ENCODE results near the gene SPIRE1.

DNA sequence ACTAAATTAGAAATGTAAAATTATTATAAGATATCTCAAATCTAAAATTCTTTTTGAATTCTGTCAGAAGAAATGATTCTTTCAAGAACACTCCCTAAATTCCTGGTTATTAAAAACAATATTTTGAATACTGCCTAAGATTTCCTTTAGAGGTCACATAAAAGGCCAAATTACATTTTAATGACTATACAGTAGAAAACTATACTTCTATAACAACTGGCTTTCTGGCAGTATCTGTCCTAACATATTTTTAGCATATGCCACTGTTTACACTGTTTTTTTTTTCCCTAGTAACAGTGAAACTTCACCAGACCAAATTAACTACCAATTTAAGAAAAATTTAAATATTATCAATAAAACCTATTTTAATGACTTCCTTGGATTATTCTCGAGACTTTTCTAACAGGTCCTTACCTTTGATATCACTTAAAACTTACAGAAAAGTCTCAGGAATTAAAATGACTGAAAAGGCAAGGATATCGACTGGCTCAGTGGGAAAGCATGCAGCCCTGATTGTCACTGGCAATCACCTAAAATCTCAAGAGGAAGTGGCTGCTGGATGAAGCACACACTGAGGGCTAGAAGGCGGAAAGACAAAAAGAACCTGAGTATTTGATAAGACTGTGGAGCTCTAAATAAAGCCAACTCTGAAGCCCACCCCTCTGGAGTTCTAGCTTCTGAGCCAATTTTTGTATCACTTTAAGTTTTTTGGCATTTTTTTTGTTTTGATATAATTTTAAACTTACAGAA, 59.6 kb downstream of the SPIRE1 start:
- TF ChIP-seq POLR2A (IDR thresholded peaks at IDR 0.05; ENCODE audit: low read length): no peak
- no peak for TF ChIP-seq GATA1 (IDR thresholded peaks at IDR 0.05; ENCODE audit: low read depth, low read length)

All from erythroblast (primary cell).